Stimulated activated CD4-positive, alpha-beta T cell treated with anti-CD3 and anti-CD28 coated beads, Interleukin-12 subunit alpha, Interleukin-12 subunit beta, amount 100 ng/mL, for 48 hours (primary cell): ENCODE data around the gene FATE1.
A peak's percentile ranks its signal among the peaks of the same experiment; 100 is the strongest.

Experiments
- DNase-seq, 3 donors: peaks; one replicate each; pipeline ENCODE4 v3.0.0-alpha.2; 2020; ENCODE audit warnings: low read depth in 2 of 3, low spot score in 1 of 3

Gene FATE1

GRCh38 chrX:151742311-151742710, 26.5 kb downstream of the FATE1 start:
- no peak for DNase-seq

GRCh38 chrX:151743651-151744470, 28.0 kb downstream of the FATE1 start:
- DNase-seq: no peak

GRCh38 chrX:151745651-151746050, 29.8 kb downstream of the FATE1 start:
- DNase-seq: no peak

GRCh38 chrX:151746502-151746901, 30.7 kb downstream of the FATE1 start:
- DNase-seq: no peak

GRCh38 chrX:151750511-151750910, 34.7 kb downstream of the FATE1 start:
- no peak for DNase-seq

GRCh38 chrX:151752847-151753246, 37.0 kb downstream of the FATE1 start:
- DNase-seq: no peak

- peak in 1 of 3 donors; percentile 5 for DNase-seq
Observed at GRCh38 chrX:151753313-151754046, 37.6 kb downstream of the FATE1 start.

GRCh38 chrX:151754047-151754429, 38.2 kb downstream of the FATE1 start:
- DNase-seq: no peak

GRCh38 chrX:151754641-151755215, 38.9 kb downstream of the FATE1 start:
- DNase-seq: no peak

GRCh38 chrX:151759041-151759708, 43.3 kb downstream of the FATE1 start:
- DNase-seq: no peak

GRCh38 chrX:151762802-151763201, 47.0 kb downstream of the FATE1 start:
- DNase-seq: no peak

- no peak for DNase-seq
Observed at GRCh38 chrX:151763711-151764110, 47.9 kb downstream of the FATE1 start.

- no peak for DNase-seq
Observed at GRCh38 chrX:151765026-151765425, 49.2 kb downstream of the FATE1 start.

GRCh38 chrX:151771726-151772125, 55.9 kb downstream of the FATE1 start:
- DNase-seq: no peak
